Peyer's patch (tissue), 4 donors: ENCODE measurements around the gene SIRPA.
A peak's percentile ranks its signal among the peaks of the same experiment; 100 is the strongest.

Experiments
- CTCF ChIP-seq, 6 experiments: fragments of 450-650 bp in 4 of 6; fragments of 200-600 bp in 2 of 6; sonication (generic) in 1 of 6; IDR thresholded peaks; one replicate each; pipeline ENCODE4 v1.5.1; 2017 to 2019; ENCODE audit warnings: antibody characterized with exemption in 6 of 6, mild to moderate bottlenecking in 3 of 6, moderate library complexity in 1 of 6
- POLR2A ChIP-seq, 2 donors: fragments of 450-650 bp; IDR thresholded peaks; one replicate each; pipeline ENCODE4 v1.5.1; 2017; ENCODE audit warnings: antibody characterized with exemption in 2 of 2, mild to moderate bottlenecking in 2 of 2, moderate library complexity in 2 of 2

GRCh38 chr20:1965520-1966351 lies 70.5 kb downstream of the SIRPA start:
- no peak for TF ChIP-seq POLR2A (IDR thresholded peaks at IDR 0.05)
- TF ChIP-seq CTCF (IDR thresholded peaks at IDR 0.05): peak; percentile 68 to 92 (median 80)
